ENCODE results near the gene ROCK2.

DNA sequence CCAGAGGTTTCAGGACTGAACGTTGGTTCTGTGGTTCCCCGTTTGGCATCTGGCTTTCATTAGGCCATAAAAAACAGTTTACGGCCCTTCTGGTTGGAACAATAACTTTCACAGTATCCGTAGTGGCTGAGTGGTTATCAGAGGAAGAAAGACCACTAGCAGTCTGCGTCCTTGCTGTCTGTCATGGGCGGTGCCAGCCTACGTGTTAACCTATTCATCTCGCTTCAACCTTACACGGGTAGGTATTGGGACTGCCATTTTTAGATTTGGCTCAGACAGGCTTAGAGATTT is 42.6 kb upstream of the ROCK2 start:
- TF ChIP-seq POLR2AphosphoS5 (IDR thresholded peaks at IDR 0.05; ENCODE audit: low read depth, low read length) (no peak), USF2 (IDR thresholded peaks at IDR 0.05; ENCODE audit: low read depth, low read length) (no peak), USF2 (CRISPR knock-in tag; IDR thresholded peaks at IDR 0.05; ENCODE audit: borderline replicate concordance) (no peak), RAD21 (CRISPR knock-in tag; IDR thresholded peaks at IDR 0.05) (no peak), FOSL1 (CRISPR knock-in tag; IDR thresholded peaks at IDR 0.05; ENCODE audit: borderline replicate concordance) (no peak), NFIB (CRISPR knock-in tag; IDR thresholded peaks at IDR 0.05; ENCODE audit: borderline replicate concordance) (no peak)
- TF ChIP-seq, protein P1, sequence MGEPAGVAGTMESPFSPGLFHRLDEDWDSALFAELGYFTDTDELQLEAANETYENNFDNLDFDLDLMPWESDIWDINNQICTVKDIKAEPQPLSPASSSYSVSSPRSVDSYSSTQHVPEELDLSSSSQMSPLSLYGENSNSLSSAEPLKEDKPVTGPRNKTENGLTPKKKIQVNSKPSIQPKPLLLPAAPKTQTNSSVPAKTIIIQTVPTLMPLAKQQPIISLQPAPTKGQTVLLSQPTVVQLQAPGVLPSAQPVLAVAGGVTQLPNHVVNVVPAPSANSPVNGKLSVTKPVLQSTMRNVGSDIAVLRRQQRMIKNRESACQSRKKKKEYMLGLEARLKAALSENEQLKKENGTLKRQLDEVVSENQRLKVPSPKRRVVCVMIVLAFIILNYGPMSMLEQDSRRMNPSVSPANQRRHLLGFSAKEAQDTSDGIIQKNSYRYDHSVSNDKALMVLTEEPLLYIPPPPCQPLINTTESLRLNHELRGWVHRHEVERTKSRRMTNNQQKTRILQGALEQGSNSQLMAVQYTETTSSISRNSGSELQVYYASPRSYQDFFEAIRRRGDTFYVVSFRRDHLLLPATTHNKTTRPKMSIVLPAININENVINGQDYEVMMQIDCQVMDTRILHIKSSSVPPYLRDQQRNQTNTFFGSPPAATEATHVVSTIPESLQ (CRISPR knock-in tag; conservative IDR thresholded peaks at IDR 0.05): no peak
- TF ChIP-seq, protein P2, sequence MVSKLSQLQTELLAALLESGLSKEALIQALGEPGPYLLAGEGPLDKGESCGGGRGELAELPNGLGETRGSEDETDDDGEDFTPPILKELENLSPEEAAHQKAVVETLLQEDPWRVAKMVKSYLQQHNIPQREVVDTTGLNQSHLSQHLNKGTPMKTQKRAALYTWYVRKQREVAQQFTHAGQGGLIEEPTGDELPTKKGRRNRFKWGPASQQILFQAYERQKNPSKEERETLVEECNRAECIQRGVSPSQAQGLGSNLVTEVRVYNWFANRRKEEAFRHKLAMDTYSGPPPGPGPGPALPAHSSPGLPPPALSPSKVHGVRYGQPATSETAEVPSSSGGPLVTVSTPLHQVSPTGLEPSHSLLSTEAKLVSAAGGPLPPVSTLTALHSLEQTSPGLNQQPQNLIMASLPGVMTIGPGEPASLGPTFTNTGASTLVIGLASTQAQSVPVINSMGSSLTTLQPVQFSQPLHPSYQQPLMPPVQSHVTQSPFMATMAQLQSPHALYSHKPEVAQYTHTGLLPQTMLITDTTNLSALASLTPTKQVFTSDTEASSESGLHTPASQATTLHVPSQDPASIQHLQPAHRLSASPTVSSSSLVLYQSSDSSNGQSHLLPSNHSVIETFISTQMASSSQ (IDR thresholded peaks at IDR 0.05; ENCODE audit: low read depth): no peak
- TF ChIP-seq, protein P2 (CRISPR knock-in tag; IDR thresholded peaks at IDR 0.05; ENCODE audit: borderline replicate concordance): no peak

Data from HepG2 (cell line).